NCI-H345 treated with DMSO at 0.1 percent for 48 hours (cell line): ENCODE data around the gene ZNF222.

Source experiments
- DNase-seq: peaks from one replicate; lab custom pipeline; 2025; ENCODE audit not compliant: unreplicated experiment; lab: John Stamatoyannopoulos, UW

The ZNF222 gene

DNA sequence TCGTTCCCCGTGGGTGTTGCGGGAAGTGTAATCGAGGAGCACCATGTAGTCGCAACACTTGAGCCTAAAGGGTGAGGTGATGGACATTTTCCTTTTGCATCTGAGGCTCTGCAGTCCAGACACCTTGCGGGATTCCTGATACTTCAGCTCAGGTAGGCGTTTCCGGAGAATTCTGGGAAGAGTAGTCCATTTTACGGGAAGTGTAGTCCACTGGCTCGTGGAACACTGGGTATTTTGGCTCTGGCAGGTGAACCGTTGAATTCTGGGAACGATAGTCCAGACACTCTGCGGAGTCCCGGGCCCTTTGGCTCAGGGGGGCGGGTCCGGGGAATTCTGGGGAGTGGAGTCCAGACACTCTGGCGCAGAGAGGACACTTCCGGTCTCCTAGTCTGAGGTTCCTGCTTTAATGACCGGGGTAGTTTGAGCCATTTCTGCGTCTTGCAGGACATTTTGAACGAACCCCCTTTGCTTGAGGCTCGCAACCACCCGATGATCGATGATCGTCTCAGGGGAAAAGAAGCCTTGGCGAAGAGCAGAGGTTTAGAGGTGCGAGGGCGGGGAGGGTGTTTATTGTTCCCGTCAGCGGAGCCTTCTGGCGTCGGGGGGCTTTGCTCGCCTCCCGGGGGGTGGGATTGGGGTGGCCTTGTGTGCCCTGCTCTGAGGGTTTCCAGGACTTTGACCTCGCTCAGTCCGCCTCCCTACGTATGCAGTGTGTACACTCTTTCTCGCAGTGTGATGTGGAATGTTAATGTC lies 26.6 kb downstream of the ZNF222 start, which contains the start of gene ZNF223:
ZNF223 (plus strand) TSS at position 387 of the 753 bp plus-strand sequence. CDS start 3,141 bp downstream, outside the sequence.
- peak; percentile 95 for DNase-seq

DNA sequence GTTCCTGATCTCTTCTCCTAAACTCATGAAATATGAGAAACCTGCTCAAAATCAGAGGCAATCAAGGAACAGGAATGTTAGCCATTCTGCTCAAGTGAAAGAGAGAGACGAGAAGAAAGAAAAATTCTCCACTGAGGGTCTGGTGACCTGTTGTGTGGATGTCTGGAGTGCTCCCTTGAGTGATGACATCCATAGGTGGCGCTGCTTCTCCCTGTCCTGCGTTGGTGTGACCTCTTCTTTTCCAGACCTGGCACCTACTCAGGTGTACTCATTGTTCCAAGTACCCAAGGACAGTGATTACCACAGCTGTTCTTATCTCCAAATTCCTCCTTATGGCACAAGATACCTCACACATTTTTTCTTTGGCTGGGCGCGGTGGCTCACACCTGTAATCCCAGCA lies 30.7 kb downstream of the ZNF222 start:
- DNase-seq = no peak

GRCh38 chr19:44059229-44059628 lies 34.0 kb downstream of the ZNF222 start:
- no peak for DNase-seq

DNA sequence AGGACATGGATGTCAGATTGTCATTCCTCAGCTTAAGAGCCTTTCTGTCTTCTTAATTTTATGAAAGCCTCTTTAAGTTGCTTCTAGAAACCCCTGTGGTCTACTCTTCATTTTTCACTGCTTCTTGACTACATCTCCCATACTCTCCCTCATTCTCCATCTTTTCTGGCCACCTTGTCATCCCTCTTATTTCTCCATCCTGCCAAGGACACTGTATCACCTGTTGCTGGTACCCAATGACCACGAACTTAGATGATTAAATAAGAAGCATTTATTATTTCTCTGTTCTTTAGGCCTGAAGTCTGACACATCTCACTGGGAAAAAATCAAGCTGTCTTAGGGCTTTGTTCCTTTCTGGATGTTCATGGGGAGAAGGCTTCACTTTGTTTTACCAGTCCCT lies 35.9 kb downstream of the ZNF222 start:
- no peak for DNase-seq

- DNase-seq = no peak
These were observed 41.1 kb downstream of the ZNF222 start for GRCh38 chr19:44066305-44066704.

- DNase-seq = no peak
These were observed 44.2 kb downstream of the ZNF222 start for GRCh38 chr19:44069415-44069814.

DNA sequence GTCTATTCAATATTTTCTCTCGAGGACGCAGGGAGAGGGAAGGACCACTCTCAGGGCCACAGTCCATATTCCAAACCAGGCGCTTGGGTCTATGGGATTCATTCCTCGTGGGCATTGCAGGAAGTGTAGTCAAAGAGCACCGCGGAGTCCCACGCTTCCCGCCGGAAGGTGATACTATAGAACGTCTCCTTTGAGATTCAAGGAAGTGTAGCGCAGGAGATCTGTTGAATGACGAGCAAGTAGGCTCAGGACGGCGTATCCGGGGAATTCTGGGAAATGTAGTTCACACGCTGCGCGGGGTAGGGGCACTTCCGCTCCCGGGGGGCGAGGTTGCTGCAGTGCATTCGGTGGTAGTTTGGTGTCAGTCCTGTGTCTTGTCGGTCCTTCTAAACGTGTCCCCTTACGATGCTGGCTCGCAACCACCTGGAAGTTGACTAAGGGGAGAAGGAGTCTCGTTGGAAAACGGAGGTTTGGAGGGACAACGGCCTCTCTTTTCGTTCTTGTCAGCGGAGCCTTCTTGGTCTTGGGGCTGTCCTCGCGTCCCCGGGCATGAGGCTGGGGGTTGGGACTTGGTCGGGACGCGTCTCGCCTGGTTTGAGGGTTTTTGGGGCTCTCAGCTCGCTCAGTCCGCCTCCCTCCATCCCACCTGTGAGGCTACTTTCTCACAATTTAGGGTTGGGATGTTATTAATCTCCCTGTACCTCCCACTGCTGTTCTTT lies 46.8 kb downstream of the ZNF222 start, which contains the start of gene ZNF284:
ZNF284 (plus strand) TSS at position 336 of the 719 bp plus-strand sequence. CDS start 4,231 bp downstream, outside the sequence.
- DNase-seq = peak; percentile 68

DNA sequence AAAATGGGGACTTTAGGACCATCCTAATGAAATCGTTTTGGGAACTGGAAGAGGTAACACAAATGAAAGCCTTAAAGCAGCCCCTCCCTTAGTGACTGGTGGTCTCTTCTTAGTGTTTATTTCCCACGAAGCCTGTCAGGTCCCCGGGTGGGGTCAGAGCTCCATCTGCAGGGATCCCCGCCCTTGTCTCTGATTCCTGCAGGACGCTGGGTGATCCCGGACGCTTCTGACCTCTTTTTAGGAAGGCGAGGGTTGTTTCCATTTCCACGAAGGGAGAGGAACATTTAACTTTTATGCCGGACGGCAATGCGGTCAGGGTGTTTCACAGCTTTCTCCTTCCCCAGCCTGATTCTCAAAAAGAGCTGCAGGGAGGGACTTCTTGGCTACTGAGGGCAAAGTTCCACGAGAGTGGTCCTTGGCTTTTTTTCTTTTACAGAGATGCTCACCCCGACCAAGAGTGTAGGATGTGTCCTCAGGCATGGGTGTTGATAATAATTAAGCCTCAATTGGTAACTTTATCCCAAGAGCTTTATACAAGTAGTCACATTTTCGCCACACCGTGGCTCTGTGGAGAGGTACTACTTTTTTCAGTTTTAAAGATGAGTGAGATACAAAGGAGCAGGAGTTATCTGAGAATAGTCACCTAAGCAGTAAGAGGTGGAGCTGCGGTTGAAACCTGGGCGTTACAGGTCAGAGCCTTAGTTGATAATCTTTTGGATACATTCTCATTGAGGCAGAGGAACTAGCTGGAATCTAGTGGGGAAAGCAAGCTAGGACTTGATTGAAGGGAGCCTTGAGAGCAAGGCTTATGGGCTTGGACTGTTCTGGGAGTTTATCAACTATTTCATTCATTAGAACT lies 47.6 kb downstream of the ZNF222 start:
- DNase-seq = no peak

DNA sequence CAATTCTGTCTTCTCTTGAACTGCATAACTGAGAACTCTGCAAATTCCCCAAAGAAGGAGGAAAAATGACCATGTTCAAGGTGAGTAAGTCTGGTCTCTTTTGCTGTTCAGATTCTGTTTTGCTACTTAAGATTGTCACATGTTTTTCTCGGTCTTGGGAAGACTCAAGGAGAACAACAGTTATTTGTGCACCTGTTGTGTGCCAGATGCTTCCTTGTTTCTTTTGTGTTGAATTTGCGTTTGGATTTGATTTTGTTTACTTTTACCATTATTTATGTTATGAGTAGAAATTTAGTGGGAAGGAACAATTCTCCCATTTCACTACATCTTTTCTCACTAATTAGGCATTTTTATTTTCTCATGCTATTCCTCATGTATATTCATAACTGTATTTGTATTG lies 51.1 kb downstream of the ZNF222 start:
- DNase-seq = no peak
